ENCODE results near the gene C16orf95. TPM values are rescaled to one million over a fixed set of nuclear protein-coding genes. Genes with fewer than 3 reads are reported as not detected.

C16orf95 gene
- total RNA-seq, 3 donors from 2014 or later (not counting 1 experiment from before 2014, with no cell fraction given): 1.6 to 4.1 (median 2.7) TPM

GRCh38 chr16:87329436-87330256, 12.5 kb upstream of the C16orf95 start:
- H3K27me3 ChIP-seq (ENCODE audit: control insufficient read depth, insufficient read depth, low read length): no peaks in the 10 kb centered on the region
- Mint-ChIP-seq H3K27ac (no peak overlapping the region), H3K27me3 (ENCODE audit: low read depth in 2 of 2) (no peaks in the 10 kb centered on the region), H3K36me3 (no peaks in the 10 kb centered on the region), H3K4me1 (peaks cover 0 to 7% of the 10 kb centered on the region in 2 donors), H3K9me3 (no peaks in the 10 kb centered on the region), H3K4me3 (no peak overlapping the region)
- no peaks in the 10 kb centered on the region for H3K9me3 ChIP-seq (ENCODE audit: control insufficient read depth, insufficient read depth, low read length)
- peaks cover 31% of the 10 kb centered on the region for H3K36me3 ChIP-seq (ENCODE audit: control insufficient read depth, insufficient read depth, low read length)
- WGBS (ENCODE audit: insufficient coverage): 97% methylated on average over 20 of the region's 20 CpGs
- TF ChIP-seq CTCF (IDR thresholded peaks at IDR 0.05): no peak
- H3K4me3 ChIP-seq (ENCODE audit: low read length): no peak overlapping the region
- ATAC-seq: no peak
- intact Hi-C loops (cut with micrococcal nuclease): no loop called here
- peaks cover 4% of the 10 kb centered on the region for H3K4me1 ChIP-seq (ENCODE audit: control insufficient read depth, insufficient read depth, low read length)
- no peak for DNase-seq
- no peak overlapping the region for H3K27ac ChIP-seq (ENCODE audit: low read length)

GRCh38 chr16:87328846-87329245, 11.7 kb upstream of the C16orf95 start:
- Mint-ChIP-seq H3K9me3 (no peaks in the 10 kb centered on the region), H3K36me3 (no peaks in the 10 kb centered on the region), H3K27me3 (ENCODE audit: low read depth in 2 of 2) (no peaks in the 10 kb centered on the region), H3K4me1 (peaks cover 0 to 11% of the 10 kb centered on the region in 2 donors), H3K27ac (no peak overlapping the region), H3K4me3 (no peak overlapping the region)
- ATAC-seq (no peak), DNase-seq (no peak)
- TF ChIP-seq CTCF (IDR thresholded peaks at IDR 0.05): no peak
- Histone ChIP-seq H3K4me3 (ENCODE audit: low read length) (no peak overlapping the region), H3K27ac (ENCODE audit: low read length) (no peak overlapping the region), H3K4me1 (ENCODE audit: control insufficient read depth, insufficient read depth, low read length) (peaks cover 7% of the 10 kb centered on the region), H3K27me3 (ENCODE audit: control insufficient read depth, insufficient read depth, low read length) (no peaks in the 10 kb centered on the region), H3K36me3 (ENCODE audit: control insufficient read depth, insufficient read depth, low read length) (peaks cover 29% of the 10 kb centered on the region), H3K9me3 (ENCODE audit: control insufficient read depth, insufficient read depth, low read length) (no peaks in the 10 kb centered on the region)
- intact Hi-C loops (cut with micrococcal nuclease): no loop called here
- 95% methylated on average over 12 of the region's 12 CpGs for WGBS (ENCODE audit: insufficient coverage)

GRCh38 chr16:87327798-87328495, 10.8 kb upstream of the C16orf95 start:
- Histone ChIP-seq H3K27me3 (ENCODE audit: control insufficient read depth, insufficient read depth, low read length) (no peaks in the 10 kb centered on the region), H3K4me1 (ENCODE audit: control insufficient read depth, insufficient read depth, low read length) (peaks cover 7% of the 10 kb centered on the region), H3K36me3 (ENCODE audit: control insufficient read depth, insufficient read depth, low read length) (peaks cover 22% of the 10 kb centered on the region), H3K4me3 (ENCODE audit: low read length) (no peak overlapping the region), H3K9me3 (ENCODE audit: control insufficient read depth, insufficient read depth, low read length) (no peaks in the 10 kb centered on the region), H3K27ac (ENCODE audit: low read length) (no peak overlapping the region)
- no peak for DNase-seq
- intact Hi-C loops (cut with micrococcal nuclease): no loop called here
- H3K4me1 Mint-ChIP-seq: peaks cover 0 to 11% of the 10 kb centered on the region in 2 donors
- no peak for ATAC-seq
- H3K27me3 Mint-ChIP-seq (ENCODE audit: low read depth in 2 of 2): no peaks in the 10 kb centered on the region
- H3K4me3 Mint-ChIP-seq: no peak overlapping the region
- TF ChIP-seq CTCF (IDR thresholded peaks at IDR 0.05): no peak
- H3K27ac Mint-ChIP-seq: no peak overlapping the region
- 94% methylated on average over 19 of the region's 19 CpGs for WGBS (ENCODE audit: insufficient coverage)
- no peaks in the 10 kb centered on the region for H3K9me3 Mint-ChIP-seq
- H3K36me3 Mint-ChIP-seq: no peaks in the 10 kb centered on the region
